Activated B cell treated with CpG ODN at 0.5 μM for 24 hours (primary cell): ENCODE results near the gene HOXA5. TPM values are rescaled to one million over a fixed set of nuclear protein-coding genes. Genes with fewer than 3 reads are reported as not detected.

Source experiments
- ATAC-seq: fragments of 200-7000 bp; cut with Tn5 transposase; one replicate; pipeline ENCODE4 v1.10.0; 2021; ENCODE audit warnings: low read depth, mild to moderate bottlenecking, moderate library complexity
- CTCF ChIA-PET: fragments of 350-600 bp; sonication (Branson Sonifier 250); formaldehyde crosslinking; loops from one replicate; lab custom pipeline; 2021; ENCODE audit warnings: antibody characterized with exemption; lab: Charles Lee
- POLR2A ChIA-PET: fragments of 350-600 bp; sonication (Branson Sonifier 250); formaldehyde crosslinking; loops from one replicate; lab custom pipeline; 2021; ENCODE audit warnings: antibody characterized with exemption; lab: Charles Lee
- DNase-seq: peaks from one replicate; pipeline ENCODE4 v3.0.0; 2022
- H3K27ac Mint-ChIP-seq: one replicate; pipeline ENCODE4 v1.8.0; 2020; ENCODE audit warnings: mixed read lengths
- H3K27me3 Mint-ChIP-seq: one replicate; pipeline ENCODE4 v1.8.0; 2021; ENCODE audit warnings: mixed read lengths
- H3K36me3 Mint-ChIP-seq: one replicate; pipeline ENCODE4 v1.8.0; 2021; ENCODE audit warnings: low read depth, mixed read lengths
- H3K4me1 Mint-ChIP-seq: one replicate; pipeline ENCODE4 v1.8.0; 2021; ENCODE audit warnings: mixed read lengths
- H3K4me3 Mint-ChIP-seq: one replicate; pipeline ENCODE4 v1.8.0; 2020; ENCODE audit warnings: mild to moderate bottlenecking, mixed read lengths
- H3K9me3 Mint-ChIP-seq: one replicate; pipeline ENCODE4 v1.8.0; 2020; ENCODE audit warnings: mixed read lengths
- intact Hi-C: fragments of 100-400 bp; cut with micrococcal nuclease; formaldehyde crosslinking; loops from one replicate; pipeline ENCODE4 v1.15.1; 2024
- total RNA-seq: library from RNA; stranded (reverse); gene quantifications from 2 replicates; pipeline ENCODE4 v1.2.3, GENCODE V29; 2022
- TF ChIP-seq, protein P1 (sequence below): fragments of 200-600 bp; IDR thresholded peaks from one replicate; pipeline ENCODE4 v1.8.0; 2022; ENCODE audit warnings: antibody characterized with exemption, mild to moderate bottlenecking

Gene HOXA5
- total RNA-seq, 1 donor from 2014 or later, result not detected

DNA sequence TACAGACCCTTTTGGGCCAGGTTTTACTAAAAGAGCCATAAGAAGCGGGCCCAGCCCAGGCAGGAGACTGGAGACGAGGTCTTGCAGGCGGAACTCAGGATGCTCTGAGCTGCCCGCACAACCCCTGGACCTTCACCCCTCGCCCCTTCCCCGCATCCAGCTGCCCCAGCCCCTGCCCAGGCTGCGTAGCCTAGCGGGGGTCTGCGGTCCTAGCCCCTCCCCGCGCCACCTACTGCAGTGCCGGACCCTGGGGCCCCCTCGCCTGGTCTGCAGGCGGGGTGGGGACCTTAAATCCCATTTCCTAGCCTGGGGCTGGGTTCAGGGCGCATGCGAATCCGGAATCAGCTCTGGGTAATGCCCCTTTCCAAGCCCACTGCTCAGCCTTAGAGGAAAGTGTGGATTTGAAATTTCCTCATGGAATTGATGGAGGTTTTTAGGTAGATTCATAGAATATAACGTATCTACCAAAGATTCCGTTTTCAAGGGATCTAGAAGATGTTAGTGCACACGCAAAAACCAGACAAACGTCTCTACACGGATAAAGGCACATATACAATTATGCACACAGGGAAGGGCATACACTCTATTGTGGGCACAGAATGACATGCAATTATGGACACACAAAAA is 9.4 kb upstream of the HOXA5 start:
- no peak overlapping the region for H3K27ac Mint-ChIP-seq
- H3K27me3 Mint-ChIP-seq, result peaks cover 76% of the 10 kb centered on the region
- TF ChIP-seq, protein P1, sequence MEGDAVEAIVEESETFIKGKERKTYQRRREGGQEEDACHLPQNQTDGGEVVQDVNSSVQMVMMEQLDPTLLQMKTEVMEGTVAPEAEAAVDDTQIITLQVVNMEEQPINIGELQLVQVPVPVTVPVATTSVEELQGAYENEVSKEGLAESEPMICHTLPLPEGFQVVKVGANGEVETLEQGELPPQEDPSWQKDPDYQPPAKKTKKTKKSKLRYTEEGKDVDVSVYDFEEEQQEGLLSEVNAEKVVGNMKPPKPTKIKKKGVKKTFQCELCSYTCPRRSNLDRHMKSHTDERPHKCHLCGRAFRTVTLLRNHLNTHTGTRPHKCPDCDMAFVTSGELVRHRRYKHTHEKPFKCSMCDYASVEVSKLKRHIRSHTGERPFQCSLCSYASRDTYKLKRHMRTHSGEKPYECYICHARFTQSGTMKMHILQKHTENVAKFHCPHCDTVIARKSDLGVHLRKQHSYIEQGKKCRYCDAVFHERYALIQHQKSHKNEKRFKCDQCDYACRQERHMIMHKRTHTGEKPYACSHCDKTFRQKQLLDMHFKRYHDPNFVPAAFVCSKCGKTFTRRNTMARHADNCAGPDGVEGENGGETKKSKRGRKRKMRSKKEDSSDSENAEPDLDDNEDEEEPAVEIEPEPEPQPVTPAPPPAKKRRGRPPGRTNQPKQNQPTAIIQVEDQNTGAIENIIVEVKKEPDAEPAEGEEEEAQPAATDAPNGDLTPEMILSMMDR, result no peak
- no peaks in the 10 kb centered on the region for H3K9me3 Mint-ChIP-seq
- POLR2A ChIA-PET, result no interaction called here
- ATAC-seq, result no peak
- H3K4me3 Mint-ChIP-seq, result no peak overlapping the region
- H3K4me1 Mint-ChIP-seq, result peaks cover 49% of the 10 kb centered on the region
- H3K36me3 Mint-ChIP-seq, result no peaks in the 10 kb centered on the region
- DNase-seq, result no peak
- intact Hi-C loops, result no loop called here
- CTCF ChIA-PET, result interaction anchor here (1.6 kb wide), 1 partner anchor 299 kb away, joined by 3 read pairs; no protein-coding TSS in a partner anchor

DNA sequence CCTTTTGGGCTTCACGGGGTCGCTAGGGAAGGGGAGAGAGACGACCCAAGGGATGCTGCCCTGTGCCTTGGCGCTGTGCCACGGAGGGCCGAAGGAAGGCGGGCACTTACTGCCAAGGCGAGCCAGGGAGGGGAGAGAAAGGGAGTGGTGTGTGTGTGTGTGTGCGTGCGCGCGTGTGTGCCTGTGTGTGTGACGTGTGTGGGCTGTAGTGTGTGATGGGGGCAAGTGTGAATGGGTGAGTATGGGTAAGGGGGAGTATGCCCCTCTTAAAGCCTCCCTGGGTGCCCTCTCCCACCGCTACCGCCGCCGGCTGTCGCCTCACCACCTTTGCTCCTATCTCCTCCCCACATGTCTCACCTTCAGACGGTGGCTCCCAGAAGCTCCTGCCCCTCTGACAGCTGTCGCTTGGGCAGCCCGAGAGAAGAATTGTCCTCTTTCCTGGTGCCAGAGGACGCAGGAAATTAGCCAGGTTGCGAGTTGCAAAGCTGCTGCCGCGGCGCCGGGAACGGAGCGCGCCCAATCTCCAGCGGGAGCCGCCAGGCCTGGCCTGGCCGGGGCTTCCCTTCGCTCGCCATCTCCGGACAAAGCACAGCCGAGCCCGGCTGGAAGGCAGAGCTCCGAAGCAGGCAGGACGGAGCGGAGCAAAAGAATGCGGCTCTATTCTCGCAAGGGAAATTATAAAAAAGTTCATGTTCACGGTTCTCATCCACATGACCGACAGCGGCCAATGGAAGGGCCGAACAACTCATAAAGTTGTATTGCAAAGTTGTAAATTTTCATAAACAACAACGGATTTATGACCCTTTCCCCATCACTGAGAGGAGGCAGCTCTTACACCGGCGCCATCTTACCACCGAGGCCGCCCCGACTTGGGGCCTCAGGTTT is 8.7 kb upstream of the HOXA5 start, which contains the start of gene HOXA3:
Gene HOXA3 (minus strand): TSS at position 653 of the 885 bp plus-strand sequence. CDS start 41,943 bp downstream, outside the sequence.
- no peak for DNase-seq
- Mint-ChIP-seq H3K36me3 (no peaks in the 10 kb centered on the region), H3K27ac (peak within 1 kb of the TSS; percentile 12), H3K4me1 (peaks cover 49% of the 10 kb centered on the region), H3K27me3 (peaks cover 72% of the 10 kb centered on the region), H3K9me3 (no peaks in the 10 kb centered on the region), H3K4me3 (peak within 1 kb of the TSS; percentile 80)
- ChIA-PET POLR2A (interaction anchor here (1.7 kb wide), 1 partner anchor 9 kb away, joined by 6 read pairs; no protein-coding TSS in a partner anchor), CTCF (interaction anchor here (1.6 to 4.5 kb wide), 4 partner anchors 9 to 298 kb away, joined by 3 to 32 read pairs (median 8); no protein-coding TSS in a partner anchor)
- intact Hi-C loops, result loop anchor here (1.0 to 2.0 kb wide), 5 partner anchors 21 to 288 kb away; partner anchors contain the start of genes HOXA4 and SKAP2
- TF ChIP-seq, protein P1, result no peak
- no peak for ATAC-seq

DNA sequence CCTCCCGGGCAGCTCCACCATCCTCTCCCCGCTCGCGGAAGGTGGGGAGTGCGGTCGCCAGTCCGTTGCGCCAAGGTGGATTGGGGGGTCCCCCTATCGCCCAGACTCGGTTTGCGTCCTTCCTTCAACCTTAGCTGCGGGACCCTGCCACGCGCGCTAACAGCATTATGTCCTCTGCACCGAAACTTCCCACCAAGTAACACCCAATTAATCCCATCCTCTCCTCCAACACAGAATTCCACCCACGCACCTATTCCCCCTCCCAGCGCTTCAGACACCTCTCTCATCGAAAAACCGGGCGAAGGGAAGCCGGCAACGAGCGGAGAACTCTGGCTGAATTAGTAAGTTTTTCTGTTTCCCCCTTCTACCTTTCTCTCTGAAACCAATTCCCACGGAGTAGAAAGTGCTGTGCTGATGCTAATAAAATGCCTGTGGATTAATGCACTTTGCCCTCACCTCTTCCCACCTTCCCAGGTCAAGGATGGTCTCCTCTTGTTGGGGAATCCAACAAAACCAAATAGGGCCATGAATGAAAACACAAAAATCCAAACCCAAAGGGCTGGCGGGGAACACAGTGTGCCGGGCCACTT is 8.0 kb upstream of the HOXA5 start:
- TF ChIP-seq, protein P1, result no peak
- intact Hi-C loops, result loop anchor here (1.0 to 2.0 kb wide), 5 partner anchors 21 to 287 kb away; partner anchors contain the start of genes HOXA4 and SKAP2
- Mint-ChIP-seq H3K27ac (peak overlapping the region; percentile 12), H3K27me3 (peaks cover 74% of the 10 kb centered on the region), H3K9me3 (no peaks in the 10 kb centered on the region), H3K4me3 (peak overlapping the region; percentile 80), H3K4me1 (peaks cover 49% of the 10 kb centered on the region), H3K36me3 (no peaks in the 10 kb centered on the region)
- CTCF ChIA-PET, result interaction anchor here (1.0 to 4.5 kb wide), 9 partner anchors 8 to 464 kb away, joined by 3 to 32 read pairs (median 6); partner anchors contain the start of gene HOXA1
- POLR2A ChIA-PET, result interaction anchor here (0.7 to 1.7 kb wide), 2 partner anchors 9 to 1061 kb away, joined by 3 to 6 read pairs; no protein-coding TSS in a partner anchor
- no peak for DNase-seq
- no peak for ATAC-seq

DNA sequence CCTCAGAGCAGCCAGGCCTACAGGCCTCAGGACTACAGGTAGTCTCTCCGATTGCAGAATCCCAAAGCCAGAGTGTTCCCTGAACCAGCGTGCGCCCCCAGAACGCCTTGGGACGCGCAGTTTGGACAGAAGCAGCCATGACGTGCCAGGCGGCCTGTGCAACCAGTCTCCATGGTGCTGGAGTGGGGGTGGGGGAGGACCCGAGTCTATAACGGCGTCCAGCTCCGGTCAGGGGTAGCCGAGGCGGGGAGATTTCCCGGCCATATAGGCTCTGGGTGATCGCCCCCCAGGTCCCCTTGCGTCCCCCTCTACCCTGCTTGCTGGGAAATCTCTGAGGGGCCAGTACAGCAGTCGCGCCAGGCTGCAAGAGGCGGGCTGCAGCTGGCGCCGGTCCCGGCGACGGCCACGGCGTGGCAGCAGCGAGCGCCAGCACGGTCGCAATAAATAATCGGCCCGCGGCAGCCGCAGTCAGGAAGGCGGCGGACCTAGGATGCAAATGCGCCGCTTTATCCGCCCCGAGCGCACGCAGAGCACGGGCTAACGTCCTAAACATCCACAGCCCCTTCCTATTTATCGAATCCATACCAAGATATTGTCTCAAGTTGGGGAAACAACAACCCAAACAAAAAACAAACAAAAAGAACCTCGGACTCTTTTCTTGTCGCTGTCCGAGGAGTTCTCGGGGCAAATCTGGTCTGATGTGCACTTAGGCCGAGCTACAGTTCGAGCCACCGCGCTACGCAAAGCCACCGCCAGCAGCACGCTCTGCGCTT is 7.3 kb upstream of the HOXA5 start:
- peaks cover 76% of the 10 kb centered on the region for H3K27me3 Mint-ChIP-seq
- peaks cover 48% of the 10 kb centered on the region for H3K4me1 Mint-ChIP-seq
- DNase-seq, result peak; percentile 69
- intact Hi-C loops, result loop anchor here (1.0 to 2.0 kb wide), 6 partner anchors 11 to 286 kb away; partner anchors contain the start of genes HOXA4 and SKAP2
- TF ChIP-seq, protein P1, result peak; percentile 71
- H3K9me3 Mint-ChIP-seq, result no peaks in the 10 kb centered on the region
- CTCF ChIA-PET, result interaction anchor here (0.8 to 4.5 kb wide), 16 partner anchors 9 to 781 kb away, joined by 3 to 32 read pairs (median 5); partner anchors contain the start of gene HOXA1
- H3K36me3 Mint-ChIP-seq, result no peaks in the 10 kb centered on the region
- H3K27ac Mint-ChIP-seq, result peak overlapping the region; percentile 12
- H3K4me3 Mint-ChIP-seq, result peak overlapping the region; percentile 80
- POLR2A ChIA-PET, result interaction anchor here (0.7 to 1.7 kb wide), 2 partner anchors 10 to 1060 kb away, joined by 3 to 6 read pairs; no protein-coding TSS in a partner anchor
- peak; percentile 91 for ATAC-seq
